ENCODE measurements around the gene TCF25. TPM values are rescaled to one million over a fixed set of nuclear protein-coding genes. Genes with fewer than 3 reads are reported as not detected.

The TCF25 gene
- total and polyA plus RNA-seq, 2 experiments from 2014 or later: 95.4 to 143 TPM

DNA sequence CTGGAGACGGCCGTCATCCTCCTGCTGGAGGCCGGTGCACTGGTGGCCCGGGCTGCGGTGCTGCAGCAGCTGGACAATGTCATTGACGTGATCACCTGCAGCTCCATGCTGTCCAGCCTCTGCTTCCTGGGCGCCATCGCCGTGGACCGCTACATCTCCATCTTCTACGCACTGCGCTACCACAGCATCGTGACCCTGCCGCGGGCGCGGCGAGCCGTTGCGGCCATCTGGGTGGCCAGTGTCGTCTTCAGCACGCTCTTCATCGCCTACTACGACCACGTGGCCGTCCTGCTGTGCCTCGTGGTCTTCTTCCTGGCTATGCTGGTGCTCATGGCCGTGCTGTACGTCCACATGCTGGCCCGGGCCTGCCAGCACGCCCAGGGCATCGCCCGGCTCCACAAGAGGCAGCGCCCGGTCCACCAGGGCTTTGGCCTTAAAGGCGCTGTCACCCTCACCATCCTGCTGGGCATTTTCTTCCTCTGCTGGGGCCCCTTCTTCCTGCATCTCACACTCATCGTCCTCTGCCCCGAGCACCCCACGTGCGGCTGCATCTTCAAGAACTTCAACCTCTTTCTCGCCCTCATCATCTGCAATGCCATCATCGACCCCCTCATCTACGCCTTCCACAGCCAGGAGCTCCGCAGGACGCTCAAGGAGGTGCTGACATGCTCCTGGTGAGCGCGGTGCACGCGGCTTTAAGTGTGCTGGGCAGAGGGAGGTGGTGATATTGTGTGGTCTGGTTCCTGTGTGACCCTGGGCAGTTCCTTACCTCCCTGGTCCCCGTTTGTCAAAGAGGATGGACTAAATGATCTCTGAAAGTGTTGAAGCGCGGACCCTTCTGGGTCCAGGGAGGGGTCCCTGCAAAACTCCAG lies 46.4 kb downstream of the TCF25 start (continued):
- TF ChIP-seq, protein P1, sequence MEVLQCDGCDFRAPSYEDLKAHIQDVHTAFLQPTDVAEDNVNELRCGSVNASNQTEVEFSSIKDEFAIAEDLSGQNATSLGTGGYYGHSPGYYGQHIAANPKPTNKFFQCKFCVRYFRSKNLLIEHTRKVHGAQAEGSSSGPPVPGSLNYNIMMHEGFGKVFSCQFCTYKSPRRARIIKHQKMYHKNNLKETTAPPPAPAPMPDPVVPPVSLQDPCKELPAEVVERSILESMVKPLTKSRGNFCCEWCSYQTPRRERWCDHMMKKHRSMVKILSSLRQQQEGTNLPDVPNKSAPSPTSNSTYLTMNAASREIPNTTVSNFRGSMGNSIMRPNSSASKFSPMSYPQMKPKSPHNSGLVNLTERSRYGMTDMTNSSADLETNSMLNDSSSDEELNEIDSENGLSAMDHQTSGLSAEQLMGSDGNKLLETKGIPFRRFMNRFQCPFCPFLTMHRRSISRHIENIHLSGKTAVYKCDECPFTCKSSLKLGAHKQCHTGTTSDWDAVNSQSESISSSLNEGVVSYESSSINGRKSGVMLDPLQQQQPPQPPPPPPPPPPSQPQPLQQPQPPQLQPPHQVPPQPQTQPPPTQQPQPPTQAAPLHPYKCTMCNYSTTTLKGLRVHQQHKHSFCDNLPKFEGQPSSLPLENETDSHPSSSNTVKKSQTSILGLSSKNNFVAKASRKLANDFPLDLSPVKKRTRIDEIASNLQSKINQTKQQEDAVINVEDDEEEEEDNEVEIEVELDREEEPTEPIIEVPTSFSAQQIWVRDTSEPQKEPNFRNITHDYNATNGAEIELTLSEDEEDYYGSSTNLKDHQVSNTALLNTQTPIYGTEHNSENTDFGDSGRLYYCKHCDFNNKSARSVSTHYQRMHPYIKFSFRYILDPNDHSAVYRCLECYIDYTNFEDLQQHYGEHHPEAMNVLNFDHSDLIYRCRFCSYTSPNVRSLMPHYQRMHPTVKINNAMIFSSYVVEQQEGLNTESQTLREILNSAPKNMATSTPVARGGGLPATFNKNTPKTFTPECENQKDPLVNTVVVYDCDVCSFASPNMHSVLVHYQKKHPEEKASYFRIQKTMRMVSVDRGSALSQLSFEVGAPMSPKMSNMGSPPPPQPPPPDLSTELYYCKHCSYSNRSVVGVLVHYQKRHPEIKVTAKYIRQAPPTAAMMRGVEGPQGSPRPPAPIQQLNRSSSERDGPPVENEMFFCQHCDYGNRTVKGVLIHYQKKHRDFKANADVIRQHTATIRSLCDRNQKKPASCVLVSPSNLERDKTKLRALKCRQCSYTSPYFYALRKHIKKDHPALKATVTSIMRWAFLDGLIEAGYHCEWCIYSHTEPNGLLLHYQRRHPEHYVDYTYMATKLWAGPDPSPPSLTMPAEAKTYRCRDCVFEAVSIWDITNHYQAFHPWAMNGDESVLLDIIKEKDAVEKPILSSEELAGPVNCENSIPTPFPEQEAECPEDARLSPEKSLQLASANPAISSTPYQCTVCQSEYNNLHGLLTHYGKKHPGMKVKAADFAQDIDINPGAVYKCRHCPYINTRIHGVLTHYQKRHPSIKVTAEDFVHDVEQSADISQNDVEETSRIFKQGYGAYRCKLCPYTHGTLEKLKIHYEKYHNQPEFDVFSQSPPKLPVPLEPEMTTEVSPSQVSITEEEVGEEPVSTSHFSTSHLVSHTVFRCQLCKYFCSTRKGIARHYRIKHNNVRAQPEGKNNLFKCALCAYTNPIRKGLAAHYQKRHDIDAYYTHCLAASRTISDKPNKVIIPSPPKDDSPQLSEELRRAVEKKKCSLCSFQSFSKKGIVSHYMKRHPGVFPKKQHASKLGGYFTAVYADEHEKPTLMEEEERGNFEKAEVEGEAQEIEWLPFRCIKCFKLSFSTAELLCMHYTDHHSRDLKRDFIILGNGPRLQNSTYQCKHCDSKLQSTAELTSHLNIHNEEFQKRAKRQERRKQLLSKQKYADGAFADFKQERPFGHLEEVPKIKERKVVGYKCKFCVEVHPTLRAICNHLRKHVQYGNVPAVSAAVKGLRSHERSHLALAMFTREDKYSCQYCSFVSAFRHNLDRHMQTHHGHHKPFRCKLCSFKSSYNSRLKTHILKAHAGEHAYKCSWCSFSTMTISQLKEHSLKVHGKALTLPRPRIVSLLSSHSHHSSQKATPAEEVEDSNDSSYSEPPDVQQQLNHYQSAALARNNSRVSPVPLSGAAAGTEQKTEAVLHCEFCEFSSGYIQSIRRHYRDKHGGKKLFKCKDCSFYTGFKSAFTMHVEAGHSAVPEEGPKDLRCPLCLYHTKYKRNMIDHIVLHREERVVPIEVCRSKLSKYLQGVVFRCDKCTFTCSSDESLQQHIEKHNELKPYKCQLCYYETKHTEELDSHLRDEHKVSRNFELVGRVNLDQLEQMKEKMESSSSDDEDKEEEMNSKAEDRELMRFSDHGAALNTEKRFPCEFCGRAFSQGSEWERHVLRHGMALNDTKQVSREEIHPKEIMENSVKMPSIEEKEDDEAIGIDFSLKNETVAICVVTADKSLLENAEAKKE (CRISPR knock-in tag; IDR thresholded peaks at IDR 0.05): no peak
- TF ChIP-seq STAT1 (IDR thresholded peaks at IDR 0.05; ENCODE audit: unreplicated experiment) (no peak), CREB1 (CRISPR knock-in tag; IDR thresholded peaks at IDR 0.05; ENCODE audit: low read depth) (no peak), NANOG (IDR thresholded peaks at IDR 0.05; ENCODE audit: borderline replicate concordance) (no peak), JUNB (IDR thresholded peaks at IDR 0.05; ENCODE audit: unreplicated experiment) (no peak), POLR2AphosphoS5 (IDR thresholded peaks at IDR 0.05; ENCODE audit: low read depth) (no peak), ZNF331 (CRISPR knock-in tag; IDR thresholded peaks at IDR 0.05; ENCODE audit: low read depth) (no peak), EZH2phosphoT487 (IDR thresholded peaks at IDR 0.05; ENCODE audit: unreplicated experiment) (no peak), EZH2 (IDR thresholded peaks at IDR 0.05; ENCODE audit: low read depth, unreplicated experiment) (no peak), ZNF114 (CRISPR knock-in tag; IDR thresholded peaks at IDR 0.05) (no peak)
- TF ChIP-seq, protein P2, sequence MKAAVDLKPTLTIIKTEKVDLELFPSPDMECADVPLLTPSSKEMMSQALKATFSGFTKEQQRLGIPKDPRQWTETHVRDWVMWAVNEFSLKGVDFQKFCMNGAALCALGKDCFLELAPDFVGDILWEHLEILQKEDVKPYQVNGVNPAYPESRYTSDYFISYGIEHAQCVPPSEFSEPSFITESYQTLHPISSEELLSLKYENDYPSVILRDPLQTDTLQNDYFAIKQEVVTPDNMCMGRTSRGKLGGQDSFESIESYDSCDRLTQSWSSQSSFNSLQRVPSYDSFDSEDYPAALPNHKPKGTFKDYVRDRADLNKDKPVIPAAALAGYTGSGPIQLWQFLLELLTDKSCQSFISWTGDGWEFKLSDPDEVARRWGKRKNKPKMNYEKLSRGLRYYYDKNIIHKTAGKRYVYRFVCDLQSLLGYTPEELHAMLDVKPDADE (IDR thresholded peaks at IDR 0.05): no peak
- TF ChIP-seq, protein P3, sequence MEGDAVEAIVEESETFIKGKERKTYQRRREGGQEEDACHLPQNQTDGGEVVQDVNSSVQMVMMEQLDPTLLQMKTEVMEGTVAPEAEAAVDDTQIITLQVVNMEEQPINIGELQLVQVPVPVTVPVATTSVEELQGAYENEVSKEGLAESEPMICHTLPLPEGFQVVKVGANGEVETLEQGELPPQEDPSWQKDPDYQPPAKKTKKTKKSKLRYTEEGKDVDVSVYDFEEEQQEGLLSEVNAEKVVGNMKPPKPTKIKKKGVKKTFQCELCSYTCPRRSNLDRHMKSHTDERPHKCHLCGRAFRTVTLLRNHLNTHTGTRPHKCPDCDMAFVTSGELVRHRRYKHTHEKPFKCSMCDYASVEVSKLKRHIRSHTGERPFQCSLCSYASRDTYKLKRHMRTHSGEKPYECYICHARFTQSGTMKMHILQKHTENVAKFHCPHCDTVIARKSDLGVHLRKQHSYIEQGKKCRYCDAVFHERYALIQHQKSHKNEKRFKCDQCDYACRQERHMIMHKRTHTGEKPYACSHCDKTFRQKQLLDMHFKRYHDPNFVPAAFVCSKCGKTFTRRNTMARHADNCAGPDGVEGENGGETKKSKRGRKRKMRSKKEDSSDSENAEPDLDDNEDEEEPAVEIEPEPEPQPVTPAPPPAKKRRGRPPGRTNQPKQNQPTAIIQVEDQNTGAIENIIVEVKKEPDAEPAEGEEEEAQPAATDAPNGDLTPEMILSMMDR (conservative IDR thresholded peaks at IDR 0.05; ENCODE audit: low read depth in 2 of 2): no peak

Data from GM23338 (cell line).